Large intestine (tissue), 3 donors: ENCODE results near the gene METRNL. TPM values are rescaled to one million over a fixed set of nuclear protein-coding genes. Genes with fewer than 3 reads are reported as not detected.
A peak's percentile ranks its signal among the peaks of the same experiment; 100 is the strongest.

Experiments used
- DNase-seq, 2 donors: peaks; one replicate each; pipeline versions ENCODE4 v3.0.0 to v3.0.0-alpha.2; 2013
- H3K27ac ChIP-seq: one replicate; pipeline ENCODE4 v1.5.1; 2013; ENCODE audit warnings: low read length
- H3K27me3 ChIP-seq: 2 replicates; pipeline ENCODE4 v1.6.1; 2013; ENCODE audit warnings: low read length; ENCODE audit not compliant: control insufficient read depth, insufficient read depth
- H3K36me3 ChIP-seq: 2 replicates; pipeline ENCODE4 v1.6.1; 2013; ENCODE audit warnings: low read length; ENCODE audit not compliant: control insufficient read depth, insufficient read depth
- H3K4me1 ChIP-seq: one replicate; pipeline ENCODE4 v1.6.1; 2013; ENCODE audit warnings: low read length; ENCODE audit not compliant: control insufficient read depth, insufficient read depth
- H3K4me3 ChIP-seq: one replicate; pipeline ENCODE4 v1.5.1; 2013; ENCODE audit warnings: low read length
- H3K9me3 ChIP-seq: one replicate; pipeline ENCODE4 v1.6.1; 2013; ENCODE audit warnings: mild to moderate bottlenecking, low read depth, low read length, moderate library complexity; ENCODE audit not compliant: control insufficient read depth
- WGBS: methylation state at CpG from one replicate; pipeline ENCODE4 v1.1.5; 2013; ENCODE audit warnings: low lambda C conversion rate; ENCODE audit not compliant: insufficient coverage; 5-methylcytosine and 5-hydroxymethylcytosine counted together
- polyA plus RNA-seq: library from polyadenylated mRNA; unstranded; fragments of 120-200 nt; gene quantifications from one replicate; pipeline ENCODE4 v1.2.1, GENCODE V29; 2013

METRNL gene
- polyA plus RNA-seq, 1 donor: 81.1 TPM

GRCh38 chr17:83092931-83093330, 13.5 kb downstream of the METRNL start:
- Histone ChIP-seq H3K9me3 (peaks cover 6% of the 10 kb centered on the region), H3K4me3 (no peak overlapping the region), H3K27me3 (no peaks in the 10 kb centered on the region), H3K4me1 (peaks cover 55% of the 10 kb centered on the region), H3K36me3 (peaks cover 57% of the 10 kb centered on the region), H3K27ac (peak overlapping the region; percentile 100)
- no peak for DNase-seq
- no CpG with 5 or more reads among the region's 22 CpGs for WGBS

- H3K36me3 ChIP-seq: peaks cover 52% of the 10 kb centered on the region
- no peak for DNase-seq
- no peak overlapping the region for H3K4me3 ChIP-seq
- H3K27me3 ChIP-seq: no peaks in the 10 kb centered on the region
- peaks cover 3% of the 10 kb centered on the region for H3K9me3 ChIP-seq
- peak overlapping the region; percentile 100 for H3K27ac ChIP-seq
- WGBS: no CpG with 5 or more reads among the region's 14 CpGs
- peaks cover 55% of the 10 kb centered on the region for H3K4me1 ChIP-seq
Measured at GRCh38 chr17:83093506-83093905, 14.1 kb downstream of the METRNL start.

GRCh38 chr17:83094291-83094690, 14.9 kb downstream of the METRNL start:
- DNase-seq: no peak
- peaks cover 51% of the 10 kb centered on the region for H3K36me3 ChIP-seq
- H3K9me3 ChIP-seq: peaks cover 3% of the 10 kb centered on the region
- peaks cover 2% of the 10 kb centered on the region for H3K27me3 ChIP-seq
- peaks cover 56% of the 10 kb centered on the region for H3K4me1 ChIP-seq
- H3K4me3 ChIP-seq: no peak overlapping the region
- WGBS: no CpG with 5 or more reads among the region's 32 CpGs
- H3K27ac ChIP-seq: no peak overlapping the region

GRCh38 chr17:83095016-83095415, 15.6 kb downstream of the METRNL start:
- WGBS: no CpG with 5 or more reads among the region's 23 CpGs
- Histone ChIP-seq H3K27ac (no peak overlapping the region), H3K4me3 (no peak overlapping the region), H3K27me3 (peaks cover 2% of the 10 kb centered on the region), H3K9me3 (no peaks in the 10 kb centered on the region), H3K4me1 (peaks cover 62% of the 10 kb centered on the region), H3K36me3 (peaks cover 51% of the 10 kb centered on the region)
- no peak for DNase-seq

GRCh38 chr17:83096401-83097224, 17.2 kb downstream of the METRNL start:
- Histone ChIP-seq H3K36me3 (peaks cover 47% of the 10 kb centered on the region), H3K9me3 (no peaks in the 10 kb centered on the region), H3K27ac (no peak overlapping the region), H3K4me3 (no peak overlapping the region), H3K27me3 (peaks cover 2% of the 10 kb centered on the region), H3K4me1 (peaks cover 64% of the 10 kb centered on the region)
- no CpG with 5 or more reads among the region's 26 CpGs for WGBS
- DNase-seq: no peak

- Histone ChIP-seq H3K4me3 (no peak overlapping the region), H3K27ac (peak overlapping the region; percentile 73), H3K4me1 (peaks cover 55% of the 10 kb centered on the region), H3K9me3 (no peaks in the 10 kb centered on the region), H3K27me3 (peaks cover 2% of the 10 kb centered on the region), H3K36me3 (peaks cover 45% of the 10 kb centered on the region)
- no peak for DNase-seq
- no CpG with 5 or more reads among the region's 14 CpGs for WGBS
Measured at GRCh38 chr17:83097831-83098230, 18.4 kb downstream of the METRNL start.

- H3K9me3 ChIP-seq: peaks cover under 1% of the 10 kb centered on the region
- H3K27ac ChIP-seq: peak overlapping the region; percentile 73
- DNase-seq: peak in 1 of 2 donors; percentile 83
- H3K27me3 ChIP-seq: peaks cover 2% of the 10 kb centered on the region
- peak overlapping the region; percentile 44 for H3K4me3 ChIP-seq
- WGBS: no CpG with 5 or more reads among the region's 31 CpGs
- H3K36me3 ChIP-seq: peaks cover 38% of the 10 kb centered on the region
- peaks cover 52% of the 10 kb centered on the region for H3K4me1 ChIP-seq
Measured at GRCh38 chr17:83098241-83099085, 19.1 kb downstream of the METRNL start.

GRCh38 chr17:83099086-83099555, 19.7 kb downstream of the METRNL start:
- H3K4me1 ChIP-seq: peaks cover 52% of the 10 kb centered on the region

GRCh38 chr17:83099570-83100181, 20.3 kb downstream of the METRNL start:
- no CpG with 5 or more reads among the region's 34 CpGs for WGBS
- Histone ChIP-seq H3K4me3 (peak overlapping the region; percentile 44), H3K27ac (no peak overlapping the region), H3K4me1 (peaks cover 52% of the 10 kb centered on the region), H3K9me3 (peaks cover 4% of the 10 kb centered on the region), H3K27me3 (peaks cover 2% of the 10 kb centered on the region), H3K36me3 (peaks cover 26% of the 10 kb centered on the region)
- DNase-seq: no peak

More at GRCh38 chr17:83099086-83099555, 19.7 kb downstream of the METRNL start:
- Histone ChIP-seq H3K36me3 (peaks cover 32% of the 10 kb centered on the region), H3K9me3 (peaks cover 4% of the 10 kb centered on the region), H3K27me3 (peaks cover 2% of the 10 kb centered on the region), H3K4me3 (peak overlapping the region; percentile 44), H3K27ac (peak overlapping the region; percentile 73)
- peak in 1 of 2 donors; percentile 25 for DNase-seq
- no CpG with 5 or more reads among the region's 12 CpGs for WGBS
